ENCODE results near the gene TRABD.

- no peak for TF ChIP-seq FOXA1 (IDR thresholded peaks at IDR 0.05)
- TF ChIP-seq BHLHE40 (IDR thresholded peaks at IDR 0.05; ENCODE audit: borderline replicate concordance) = no peak
- no peak for TF ChIP-seq ARNT (IDR thresholded peaks at IDR 0.05)
- no peak for TF ChIP-seq ELF4 (IDR thresholded peaks at IDR 0.05)
- no peak for TF ChIP-seq PKNOX1 (IDR thresholded peaks at IDR 0.05)
- TF ChIP-seq SUZ12 (IDR thresholded peaks at IDR 0.05) = no peak
Observed at GRCh38 chr22:50226063-50226874, 40.6 kb downstream of the TRABD start.
